DMS79 treated with DMSO at 0.1 percent for 48 hours (cell line): ENCODE results near the gene PRMT7.

Experiments used
- DNase-seq: peaks from one replicate; lab custom pipeline; 2025; lab: John Stamatoyannopoulos, UW

PRMT7 gene

GRCh38 chr16:68376590-68376989 lies 65.8 kb downstream of the PRMT7 start:
- no peak for DNase-seq

GRCh38 chr16:68377221-68377620 lies 66.4 kb downstream of the PRMT7 start:
- no peak for DNase-seq

GRCh38 chr16:68377667-68378393 lies 67.0 kb downstream of the PRMT7 start:
- peak; percentile 13 for DNase-seq

GRCh38 chr16:68378436-68379415 lies 67.9 kb downstream of the PRMT7 start:
- DNase-seq = no peak

GRCh38 chr16:68379472-68380347 lies 68.9 kb downstream of the PRMT7 start:
- DNase-seq = peak; percentile 38

GRCh38 chr16:68380348-68380670 lies 69.5 kb downstream of the PRMT7 start:
- no peak for DNase-seq

GRCh38 chr16:68380676-68381362 lies 70.0 kb downstream of the PRMT7 start:
- DNase-seq = no peak

GRCh38 chr16:68381363-68381724 lies 70.5 kb downstream of the PRMT7 start:
- DNase-seq = no peak

- no peak for DNase-seq
Measured at GRCh38 chr16:68382296-68382718, 71.5 kb downstream of the PRMT7 start.

GRCh38 chr16:68383858-68384257 lies 73.0 kb downstream of the PRMT7 start:
- no peak for DNase-seq

GRCh38 chr16:68384288-68385161 lies 73.7 kb downstream of the PRMT7 start:
- DNase-seq = no peak

- DNase-seq = no peak
Measured at GRCh38 chr16:68385371-68385770, 74.6 kb downstream of the PRMT7 start.

- DNase-seq = no peak
Measured at GRCh38 chr16:68386628-68387027, 75.8 kb downstream of the PRMT7 start.

GRCh38 chr16:68387301-68387700 lies 76.5 kb downstream of the PRMT7 start:
- DNase-seq = no peak

GRCh38 chr16:68388124-68388523 lies 77.3 kb downstream of the PRMT7 start:
- DNase-seq = no peak

- DNase-seq = no peak
Measured at GRCh38 chr16:68389006-68389405, 78.2 kb downstream of the PRMT7 start.

GRCh38 chr16:68389750-68390371 lies 79.0 kb downstream of the PRMT7 start:
- no peak for DNase-seq

- no peak for DNase-seq
Measured at GRCh38 chr16:68393333-68393732, 82.5 kb downstream of the PRMT7 start.

- DNase-seq = no peak
Measured at GRCh38 chr16:68395167-68395786, 84.5 kb downstream of the PRMT7 start.

GRCh38 chr16:68395815-68396214 lies 85.0 kb downstream of the PRMT7 start:
- DNase-seq = no peak
